ENCODE measurements around the gene DACT1.
A peak's percentile ranks its signal among the peaks of the same experiment; 100 is the strongest.
"Not testable (repeated sequence)": the region's sequence is repeated elsewhere in the genome, so short reads cannot be mapped to it uniquely, and the experiment has no call there.

The DACT1 gene

GRCh38 chr14:58637391-58638230 is at the start of gene DACT1:
DACT1 (plus strand) TSS chr14:58637962; CDS start chr14:58638203, 241 bp downstream.
- peak; percentile 39 for DNase-seq

- not testable (repeated sequence) for DNase-seq
These were observed 49.4 kb upstream of the DACT1 start for GRCh38 chr14:58588321-58588720.

- DNase-seq: no peak
These were observed 43.8 kb upstream of the DACT1 start for GRCh38 chr14:58593977-58594376.

GRCh38 chr14:58597041-58597440 is 40.7 kb upstream of the DACT1 start:
- no peak for DNase-seq

- no peak for DNase-seq
These were observed 39.5 kb upstream of the DACT1 start for GRCh38 chr14:58598028-58598803.

GRCh38 chr14:58598804-58599525 is 38.8 kb upstream of the DACT1 start:
- no peak for DNase-seq

GRCh38 chr14:58599707-58600106 is 38.1 kb upstream of the DACT1 start:
- DNase-seq: no peak

- DNase-seq: no peak
These were observed 32.3 kb upstream of the DACT1 start for GRCh38 chr14:58605465-58605864.

- DNase-seq: no peak
These were observed 30.4 kb upstream of the DACT1 start for GRCh38 chr14:58607131-58607951.

GRCh38 chr14:58607952-58608317 is 29.8 kb upstream of the DACT1 start:
- no peak for DNase-seq

GRCh38 chr14:58617619-58618018 is 20.1 kb upstream of the DACT1 start:
- DNase-seq: no peak

GRCh38 chr14:58620011-58620410 is 17.8 kb upstream of the DACT1 start:
- no peak for DNase-seq

GRCh38 chr14:58625438-58625837 is 12.3 kb upstream of the DACT1 start:
- DNase-seq: no peak

GRCh38 chr14:58626431-58626831 is 11.3 kb upstream of the DACT1 start:
- no peak for DNase-seq

GRCh38 chr14:58628406-58628805 is 9.4 kb upstream of the DACT1 start:
- DNase-seq: no peak

- no peak for DNase-seq
These were observed 8.5 kb upstream of the DACT1 start for GRCh38 chr14:58629281-58629680.

GRCh38 chr14:58631732-58632131 is 6.0 kb upstream of the DACT1 start:
- DNase-seq: no peak

GRCh38 chr14:58633831-58634230 is 3.9 kb upstream of the DACT1 start:
- DNase-seq: no peak

GRCh38 chr14:58634406-58635090 is 3.2 kb upstream of the DACT1 start:
- no peak for DNase-seq

- DNase-seq: no peak
These were observed 2.5 kb upstream of the DACT1 start for GRCh38 chr14:58635091-58635830.

- no peak for DNase-seq
These were observed 1.6 kb upstream of the DACT1 start for GRCh38 chr14:58636129-58636528.

All from activated CD4-positive, alpha-beta T cell treated with anti-CD3 and anti-CD28 coated beads, Interleukin-2, amount 50 U/mL, for 1 hour (primary cell).